ENCODE results near the gene SRP72.
"Not testable (repeated sequence)": the region's sequence is repeated elsewhere in the genome, so short reads cannot be mapped to it uniquely, and the experiment has no call there.

The SRP72 gene

GRCh38 chr4:56465599-56466295, 1.7 kb upstream of the SRP72 start:
- no peak for DNase-seq (ENCODE audit: low read depth)

GRCh38 chr4:56466296-56466761, 1.1 kb upstream of the SRP72 start:
- not testable (repeated sequence) for DNase-seq (ENCODE audit: low read depth)

- DNase-seq (ENCODE audit: low read depth), result no peak
These were observed 520 bp upstream of the SRP72 start for GRCh38 chr4:56466910-56467283.

- DNase-seq (ENCODE audit: low read depth), result no peak
These were observed 643 bp downstream of the SRP72 start for GRCh38 chr4:56468097-56468422.

- DNase-seq (ENCODE audit: low read depth), result no peak
These were observed 2.2 kb downstream of the SRP72 start for GRCh38 chr4:56469489-56470210.

- DNase-seq (ENCODE audit: low read depth), result no peak
These were observed 8.5 kb downstream of the SRP72 start for GRCh38 chr4:56475917-56476316.

- no peak for DNase-seq (ENCODE audit: low read depth)
These were observed 9.8 kb downstream of the SRP72 start for GRCh38 chr4:56477192-56477702.

GRCh38 chr4:56480691-56481090, 13.3 kb downstream of the SRP72 start:
- no peak for DNase-seq (ENCODE audit: low read depth)

- no peak for DNase-seq (ENCODE audit: low read depth)
These were observed 28.8 kb downstream of the SRP72 start for GRCh38 chr4:56496241-56496640.

GRCh38 chr4:56505269-56506130, 38.1 kb downstream of the SRP72 start, which contains the start of gene ARL9:
Gene ARL9 (plus strand): TSS chr4:56505791. CDS start chr4:56505863, 72 bp downstream.
- DNase-seq (ENCODE audit: low read depth), result peak; percentile 25

GRCh38 chr4:56511098-56511497, 43.7 kb downstream of the SRP72 start:
- no peak for DNase-seq (ENCODE audit: low read depth)

GRCh38 chr4:56512166-56512565, 44.7 kb downstream of the SRP72 start:
- no peak for DNase-seq (ENCODE audit: low read depth)

- DNase-seq (ENCODE audit: low read depth), result no peak
These were observed 46.1 kb downstream of the SRP72 start for GRCh38 chr4:56513517-56513916.

- DNase-seq (ENCODE audit: low read depth), result peak; percentile 71
These were observed 63.1 kb downstream of the SRP72 start for GRCh38 chr4:56530269-56531148.

- no peak for DNase-seq (ENCODE audit: low read depth)
These were observed 63.8 kb downstream of the SRP72 start for GRCh38 chr4:56531149-56531770.

GRCh38 chr4:56531823-56532222, 64.4 kb downstream of the SRP72 start:
- no peak for DNase-seq (ENCODE audit: low read depth)

- DNase-seq (ENCODE audit: low read depth), result no peak
These were observed 64.8 kb downstream of the SRP72 start for GRCh38 chr4:56532239-56532638.

GRCh38 chr4:56535915-56536314, 68.5 kb downstream of the SRP72 start:
- DNase-seq (ENCODE audit: low read depth), result no peak

GRCh38 chr4:56537147-56537546, 69.7 kb downstream of the SRP72 start:
- DNase-seq (ENCODE audit: low read depth), result no peak

- DNase-seq (ENCODE audit: low read depth), result no peak
These were observed 73.4 kb downstream of the SRP72 start for GRCh38 chr4:56540826-56541225.

- DNase-seq (ENCODE audit: low read depth), result peak; percentile 76
These were observed 77.2 kb downstream of the SRP72 start for GRCh38 chr4:56544573-56545131.

All from stimulated activated CD8-positive, alpha-beta memory T cell treated with anti-CD3 and anti-CD28 coated beads, Interleukin-12 subunit alpha, Interleukin-12 subunit beta, amount 100 ng/mL, for 1 hour (primary cell).